Ovary (tissue), 9 donors: ENCODE measurements around the gene ERFE. TPM values are rescaled to one million over a fixed set of nuclear protein-coding genes. Genes with fewer than 3 reads are reported as not detected.

ENCODE experiments used
- DNase-seq, 5 donors: peaks; one replicate each; pipeline ENCODE4 v3.0.0-alpha.2; 2019 to 2020
- H3K27ac ChIP-seq, 2 donors: fragments of 200-600 bp; one replicate each; pipeline versions ENCODE4 v1.5.1 to v1.8.0; 2019 to 2022
- H3K27me3 ChIP-seq: fragments of 200-600 bp; one replicate; pipeline ENCODE4 v1.8.0; 2022
- H3K36me3 ChIP-seq: fragments of 200-600 bp; sonication (generic); one replicate; pipeline ENCODE4 v1.5.1; 2019
- H3K4me1 ChIP-seq: one replicate; pipeline ENCODE4 v1.8.1; 2013; ENCODE audit warnings: mild to moderate bottlenecking, moderate library complexity; ENCODE audit not compliant: insufficient read depth
- H3K4me3 ChIP-seq: fragments of 200-600 bp; sonication (generic); one replicate; pipeline ENCODE4 v1.5.1; 2017
- H3K9me3 ChIP-seq, 2 donors: fragments of 200-600 bp in 1 of 2; sonication (generic) in 1 of 2; one replicate each; pipeline versions ENCODE4 v1.5.1 to v1.8.1; 2013 to 2019; ENCODE audit warnings: mild to moderate bottlenecking in 1 of 2, moderate library complexity in 1 of 2
- EP300 ChIP-seq: sonication (generic); formaldehyde crosslinking; IDR thresholded peaks from one replicate; pipeline ENCODE4 v1.6.1; 2017; ENCODE audit warnings: antibody characterized with exemption
- POLR2A ChIP-seq: fragments of 450-650 bp; IDR thresholded peaks from one replicate; pipeline ENCODE4 v1.6.1; 2017; ENCODE audit warnings: antibody characterized with exemption, mild to moderate bottlenecking, moderate library complexity
- WGBS, 3 donors: extraction: QIAGEN DNeasy Blood & Tissue Kit in 1 of 3; methylation state at CpG; one replicate each; pipeline versions ENCODE4 v1.1.5 to v1.1.7; 2013 to 2017; 5-methylcytosine and 5-hydroxymethylcytosine counted together
- intact Hi-C, 4 donors: fragments of 100-400 bp; cut with DNase I; formaldehyde crosslinking; loops; one replicate each; pipeline versions ENCODE4 v1.11.0 to v1.15.1; 2022 to 2023
- polyA plus RNA-seq, 2 donors: library from polyadenylated mRNA; stranded (reverse); fragments of 200-250 nt in 1 of 2; fragments of 350-450 nt in 1 of 2; fragmentation: Illumina TruSeq in 1 of 2; extraction: RNeasy Lipid Tissue Mini Kit (QIAGEN cat#74804) in 1 of 2; gene quantifications; one replicate each; pipeline ENCODE4 v1.2.3, GENCODE V29; 2013 to 2014
- total RNA-seq, 7 donors: library from RNA; depleted of rRNA in 2 of 7; stranded (reverse); fragments of >200 nt in 2 of 7; fragmentation: NEBNext Ultra II Directional in 3 of 7; extraction: Animal tissue kit (Norgen Biotek cat#: 25700) in 3 of 7; gene quantifications; one replicate each; pipeline versions ENCODE4 v1.1.0 to v1.2.4, GENCODE V29; 2016 to 2023
- TF ChIP-seq, protein P1 (sequence below), 3 donors: fragments of 450-650 bp in 2 of 3; fragments of 200-600 bp in 1 of 3; IDR thresholded peaks; one replicate each; pipeline versions ENCODE4 v1.5.1 to v1.8.0; 2016 to 2022; ENCODE audit warnings: antibody characterized with exemption in 3 of 3, mild to moderate bottlenecking in 1 of 3
- donor health status: DM: no; HTN: no; CAD: no; lungs with moderate emphysema.
- donor health status: DM: no; HTN: no; CAD: no.
- donor health status: Bipolar disorder and iron deficiency.
- donor health status: DM: yes; HTN: yes; CAD: no.
- donor health status: DM: no; HTN: no; CAD: no.
- donor health status: DM: yes; HTN: yes; CAD: no.

The ERFE gene
- total and polyA plus RNA-seq, 9 donors, result 0.19 to 0.69 (median 0.25) TPM; not detected in 4

DNA sequence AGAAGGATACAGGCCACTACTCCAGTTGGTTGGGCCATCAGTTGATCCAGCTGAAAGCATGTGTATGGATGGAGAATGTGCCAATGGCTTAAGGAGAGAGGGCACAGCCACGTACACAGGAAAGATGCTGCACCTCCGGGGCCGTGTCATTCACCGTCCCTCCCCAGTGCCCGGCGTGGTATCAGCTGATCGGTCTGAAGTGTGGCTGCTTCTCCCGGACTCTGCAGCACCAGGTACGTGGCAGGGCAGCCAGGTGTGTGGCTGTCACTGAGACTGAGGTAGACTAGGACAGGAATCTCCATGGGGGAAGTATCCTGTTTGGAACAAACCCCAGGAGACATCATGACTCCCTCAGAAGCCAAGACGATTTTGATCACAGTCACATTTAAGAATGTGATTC is 4.2 kb upstream of the ERFE start:
- Histone ChIP-seq H3K9me3 (no peaks in the 10 kb centered on the region), H3K36me3 (no peaks in the 10 kb centered on the region), H3K27ac (no peak overlapping the region), H3K4me1 (no peaks in the 10 kb centered on the region), H3K4me3 (no peak overlapping the region), H3K27me3 (no peaks in the 10 kb centered on the region)
- DNase-seq, result no peak
- TF ChIP-seq, protein P1, sequence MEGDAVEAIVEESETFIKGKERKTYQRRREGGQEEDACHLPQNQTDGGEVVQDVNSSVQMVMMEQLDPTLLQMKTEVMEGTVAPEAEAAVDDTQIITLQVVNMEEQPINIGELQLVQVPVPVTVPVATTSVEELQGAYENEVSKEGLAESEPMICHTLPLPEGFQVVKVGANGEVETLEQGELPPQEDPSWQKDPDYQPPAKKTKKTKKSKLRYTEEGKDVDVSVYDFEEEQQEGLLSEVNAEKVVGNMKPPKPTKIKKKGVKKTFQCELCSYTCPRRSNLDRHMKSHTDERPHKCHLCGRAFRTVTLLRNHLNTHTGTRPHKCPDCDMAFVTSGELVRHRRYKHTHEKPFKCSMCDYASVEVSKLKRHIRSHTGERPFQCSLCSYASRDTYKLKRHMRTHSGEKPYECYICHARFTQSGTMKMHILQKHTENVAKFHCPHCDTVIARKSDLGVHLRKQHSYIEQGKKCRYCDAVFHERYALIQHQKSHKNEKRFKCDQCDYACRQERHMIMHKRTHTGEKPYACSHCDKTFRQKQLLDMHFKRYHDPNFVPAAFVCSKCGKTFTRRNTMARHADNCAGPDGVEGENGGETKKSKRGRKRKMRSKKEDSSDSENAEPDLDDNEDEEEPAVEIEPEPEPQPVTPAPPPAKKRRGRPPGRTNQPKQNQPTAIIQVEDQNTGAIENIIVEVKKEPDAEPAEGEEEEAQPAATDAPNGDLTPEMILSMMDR (IDR thresholded peaks at IDR 0.05), result no peak
- TF ChIP-seq EP300 (no peak), POLR2A (no peak)
- intact Hi-C loops, result no loop called here
- WGBS, 3 donors, result 92 to 95% (median 92%) methylated on average over 10 of the region's 10 CpGs

DNA sequence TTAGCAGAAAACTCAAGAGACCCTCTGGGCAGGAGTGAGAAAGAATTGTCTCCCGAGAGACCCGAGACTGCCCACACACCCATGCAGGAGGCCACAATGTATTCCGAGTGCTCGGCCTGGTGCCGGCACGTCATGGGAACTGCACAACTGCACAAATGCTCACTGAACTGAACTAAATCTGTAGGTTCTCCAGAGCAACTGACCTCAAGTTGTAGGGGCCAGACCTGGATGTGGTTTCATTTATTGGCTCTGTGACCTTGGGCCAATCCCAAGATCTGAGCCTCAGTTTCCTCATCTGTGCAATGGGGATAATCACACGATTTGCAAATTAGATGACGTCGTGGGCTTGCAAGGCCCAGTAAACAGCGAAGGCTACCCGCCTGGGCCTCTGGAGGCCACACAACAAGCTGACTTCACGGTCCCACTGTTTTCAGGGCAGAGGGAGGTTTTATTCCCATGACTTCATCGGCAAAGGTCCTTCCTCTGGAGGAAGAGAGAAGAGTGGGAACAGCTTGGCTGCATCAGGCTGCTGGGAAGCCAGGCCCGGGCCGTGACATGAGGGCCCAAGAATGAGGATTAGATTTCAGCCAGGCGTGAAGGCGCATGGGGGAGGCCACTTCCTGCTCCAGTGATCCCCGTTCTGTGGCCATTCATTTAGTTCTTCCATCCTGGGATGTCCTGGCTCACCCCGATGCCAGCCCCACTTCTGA is 3.6 kb upstream of the ERFE start:
- no peak for TF ChIP-seq POLR2A
- TF ChIP-seq, protein P1 (IDR thresholded peaks at IDR 0.05), result no peak
- no peak for TF ChIP-seq EP300
- Histone ChIP-seq H3K4me3 (no peak overlapping the region), H3K9me3 (no peaks in the 10 kb centered on the region), H3K27me3 (no peaks in the 10 kb centered on the region), H3K27ac (no peak overlapping the region), H3K36me3 (no peaks in the 10 kb centered on the region), H3K4me1 (no peaks in the 10 kb centered on the region)
- no peak for DNase-seq
- 63% methylated on average over 19 of the region's 19 CpGs for whole genome bisulfite sequencing, 3 donors
- intact Hi-C loops, result no loop called here

DNA sequence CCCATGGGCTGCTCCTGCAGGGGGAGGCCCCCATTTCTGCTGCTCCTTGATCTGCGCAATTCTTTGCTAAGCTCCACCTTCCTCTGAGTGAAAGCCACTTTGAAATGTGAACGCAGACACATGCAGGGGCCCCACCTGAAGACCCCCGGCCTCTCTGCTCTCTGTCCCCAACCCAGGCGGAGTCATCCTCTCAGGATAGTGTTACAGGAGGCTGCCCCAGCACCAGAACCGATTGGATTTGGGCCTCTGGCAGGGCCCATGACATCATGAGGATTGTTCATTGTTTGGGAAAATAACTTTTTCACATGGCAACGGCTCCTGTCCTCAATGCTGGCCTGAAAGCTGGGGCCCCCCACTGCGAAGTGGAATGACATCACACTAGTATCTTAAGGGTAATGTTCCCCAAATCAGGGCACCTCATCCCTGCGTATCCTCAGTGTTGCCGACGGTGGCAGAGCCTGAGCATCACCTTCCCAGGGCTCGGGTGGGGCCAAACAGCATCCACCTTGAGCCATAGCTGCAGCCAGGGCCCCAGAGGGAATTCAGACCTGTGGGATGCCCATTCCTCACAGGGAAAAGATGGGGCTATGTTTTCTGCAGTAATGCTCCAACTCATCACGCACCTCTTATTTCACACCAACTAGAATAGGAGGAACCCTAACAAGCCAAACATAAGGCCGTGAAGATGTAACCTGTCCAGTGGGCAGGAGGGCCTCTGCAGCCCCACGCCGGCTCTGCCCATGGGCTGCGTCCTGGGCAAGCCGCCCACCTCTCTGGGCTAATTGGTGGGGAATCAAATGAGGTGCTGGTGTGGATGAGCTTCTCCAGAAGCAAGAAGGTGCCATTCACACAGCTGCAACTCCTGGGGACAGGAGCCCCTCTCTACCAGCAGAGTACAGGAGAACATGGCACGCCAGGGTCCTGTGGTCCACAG is 2.7 kb upstream of the ERFE start:
- no peak for DNase-seq
- Histone ChIP-seq H3K27ac (no peak overlapping the region), H3K27me3 (no peaks in the 10 kb centered on the region), H3K9me3 (no peaks in the 10 kb centered on the region), H3K4me3 (no peak overlapping the region), H3K4me1 (no peaks in the 10 kb centered on the region), H3K36me3 (no peaks in the 10 kb centered on the region)
- intact Hi-C loops, result no loop called here
- 76 to 79% (median 78%) methylated on average over 18 of the region's 18 CpGs for WGBS, 3 donors
- TF ChIP-seq POLR2A, result no peak

DNA sequence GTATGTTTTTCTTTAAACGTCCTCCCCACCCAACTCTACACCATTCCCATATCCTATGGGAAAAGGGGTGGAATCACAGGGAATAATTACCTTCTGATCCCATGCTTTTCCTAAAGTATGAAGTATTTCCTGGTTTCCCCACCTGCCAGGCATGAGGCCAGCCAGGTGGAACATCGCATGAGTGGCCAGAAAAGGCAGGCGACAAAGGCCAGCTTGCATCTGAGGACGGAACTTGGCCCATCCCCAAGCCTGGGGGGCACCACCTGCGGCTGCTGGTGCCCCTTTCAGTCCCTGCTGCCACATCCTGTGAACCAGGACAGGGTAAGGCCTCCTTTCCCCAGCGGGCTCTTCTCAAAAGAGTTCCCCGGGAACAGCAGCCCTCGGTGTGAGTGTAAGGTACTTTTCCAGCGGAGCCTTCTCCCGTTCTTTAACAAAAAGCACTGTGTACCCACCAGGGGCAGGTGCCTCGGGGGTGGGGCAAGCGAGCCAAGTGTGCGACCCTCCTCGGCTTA is 1.2 kb upstream of the ERFE start:
- WGBS, 3 donors, result 70 to 79% (median 77%) methylated on average over 12 to 14 of the region's 14 CpGs
- Histone ChIP-seq H3K36me3 (no peaks in the 10 kb centered on the region), H3K27ac (no peak overlapping the region), H3K27me3 (no peaks in the 10 kb centered on the region), H3K9me3 (no peaks in the 10 kb centered on the region), H3K4me1 (no peaks in the 10 kb centered on the region), H3K4me3 (no peak overlapping the region)
- no peak for DNase-seq
- TF ChIP-seq POLR2A, result no peak
- TF ChIP-seq EP300, result no peak
- TF ChIP-seq, protein P1 (IDR thresholded peaks at IDR 0.05), result no peak
- intact Hi-C loops, result no loop called here
